HG03039 (cell line): Measurements from ENCODE around the gene DDX55.

Source experiments
- ATAC-seq: cut with Tn5 transposase; IDR thresholded peaks from one replicate; pipeline ENCODE4 v1.9.1; 2021; ENCODE audit warnings: mild to moderate bottlenecking, moderate library complexity; ENCODE audit not compliant: unreplicated experiment

The DDX55 gene

DNA sequence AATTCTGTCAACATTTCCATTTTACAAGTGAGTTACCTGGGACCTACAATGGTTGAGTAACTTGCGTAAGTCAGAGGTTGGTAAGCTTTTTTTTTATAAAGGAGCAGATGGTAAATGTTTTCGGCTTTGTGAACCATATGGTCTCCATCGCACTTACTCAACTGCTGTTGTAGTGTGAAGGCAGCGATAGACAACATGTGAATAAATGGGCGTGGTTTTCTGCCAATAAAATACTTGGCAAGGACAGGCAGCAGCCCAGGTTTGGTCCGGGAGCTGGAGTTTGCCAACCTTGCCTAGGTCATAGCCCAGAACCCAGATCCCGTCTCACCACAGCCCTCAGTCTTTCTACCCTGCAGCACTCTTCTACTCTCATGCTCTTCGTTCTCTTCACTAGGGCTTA, 6.3 kb downstream of the DDX55 start:
- ATAC-seq: no peak

DNA sequence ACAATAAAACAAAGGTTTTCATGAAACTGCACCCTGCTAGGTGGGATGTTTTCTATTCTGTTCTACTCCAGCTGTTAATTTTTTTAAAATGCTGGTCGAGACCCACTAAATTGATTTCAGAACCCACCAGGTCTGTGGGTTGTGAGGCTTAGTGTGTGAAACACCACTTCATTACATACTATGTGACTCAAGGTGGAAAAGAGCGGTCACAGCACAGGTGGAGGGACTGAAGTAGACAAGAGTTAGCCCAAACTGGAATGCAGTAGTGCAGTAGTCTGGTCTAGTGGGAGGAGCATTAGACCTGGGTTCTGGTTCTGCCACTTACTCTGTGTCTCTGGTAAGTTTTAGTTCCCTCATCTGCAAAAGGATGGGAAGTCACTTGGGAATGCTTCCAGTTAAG, 12.2 kb downstream of the DDX55 start:
- no peak for ATAC-seq

DNA sequence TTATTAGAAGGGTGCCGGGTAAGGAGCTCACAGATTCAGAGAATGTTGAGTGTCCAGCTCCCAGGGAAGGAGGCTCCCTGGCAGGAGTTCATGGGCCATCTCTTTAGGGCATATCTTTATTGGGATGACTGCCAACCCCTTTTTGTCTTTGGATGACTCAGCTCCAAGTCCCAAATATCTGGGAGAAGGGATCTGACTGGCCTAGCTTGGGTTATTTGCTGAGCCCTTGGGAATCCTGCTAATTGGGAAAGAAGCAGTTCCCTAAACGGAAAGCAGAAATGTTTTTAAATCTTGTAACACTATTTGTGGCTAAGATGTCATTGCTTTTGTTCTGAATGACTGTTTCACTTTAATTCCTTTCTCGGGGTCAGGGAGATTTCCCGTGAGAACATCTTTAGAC, 12.6 kb downstream of the DDX55 start:
- no peak for ATAC-seq

DNA sequence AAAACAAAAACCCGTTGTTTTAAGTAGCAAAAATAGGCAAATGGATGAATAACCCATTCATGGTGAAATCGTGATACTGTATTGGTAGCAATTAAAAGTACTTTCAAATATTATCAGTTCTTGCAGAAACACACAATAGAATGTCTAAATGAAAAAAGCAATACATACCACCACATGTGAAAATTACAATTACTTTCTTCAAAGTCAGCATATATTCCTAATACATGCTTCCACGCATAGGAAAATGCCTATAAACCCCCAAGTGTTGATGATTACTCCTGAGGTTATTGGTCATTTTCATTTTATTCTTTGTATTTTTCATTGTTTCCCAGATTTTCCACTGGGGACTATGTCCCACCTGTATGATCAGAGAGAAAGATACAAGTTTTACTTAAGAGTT, 15.2 kb downstream of the DDX55 start:
- ATAC-seq: no peak

DNA sequence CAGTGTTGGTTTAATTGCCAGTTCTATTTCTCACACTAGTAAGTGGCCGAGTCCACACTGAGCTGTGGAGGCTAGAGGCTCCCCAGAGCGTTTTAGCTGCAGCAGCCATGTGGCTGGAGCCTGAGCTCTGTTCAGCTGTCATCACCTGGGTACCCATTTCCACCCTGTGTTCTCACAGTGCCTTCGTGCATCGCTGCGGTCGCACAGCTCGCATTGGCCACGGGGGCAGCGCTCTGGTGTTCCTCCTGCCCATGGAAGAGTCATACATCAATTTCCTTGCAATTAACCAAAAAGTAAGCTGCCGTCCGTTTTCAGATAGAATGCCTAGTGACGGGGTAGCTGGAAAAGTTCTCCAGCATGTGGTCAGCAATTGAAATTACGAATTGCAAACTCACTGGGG, 15.7 kb downstream of the DDX55 start:
- no peak for ATAC-seq

DNA sequence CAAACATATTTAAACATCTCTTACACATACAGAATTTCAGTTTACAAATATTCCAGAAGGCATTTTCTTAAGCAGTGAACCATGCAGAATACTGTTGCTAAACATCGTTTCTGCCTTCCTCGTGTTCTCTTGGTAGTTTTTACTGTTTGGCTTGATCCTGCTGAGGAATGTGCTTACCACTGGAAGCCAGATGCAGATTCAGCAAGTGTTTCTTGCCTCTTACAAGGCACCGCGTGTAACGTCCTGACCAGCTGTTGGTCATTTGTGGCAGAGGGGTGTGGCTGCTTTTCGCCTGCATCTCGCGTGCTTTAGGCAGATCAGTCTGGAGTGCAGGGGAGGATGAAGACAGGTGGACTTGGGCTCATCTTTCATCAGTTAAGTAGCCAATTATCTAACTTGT, 19.2 kb downstream of the DDX55 start:
- no peak for ATAC-seq

DNA sequence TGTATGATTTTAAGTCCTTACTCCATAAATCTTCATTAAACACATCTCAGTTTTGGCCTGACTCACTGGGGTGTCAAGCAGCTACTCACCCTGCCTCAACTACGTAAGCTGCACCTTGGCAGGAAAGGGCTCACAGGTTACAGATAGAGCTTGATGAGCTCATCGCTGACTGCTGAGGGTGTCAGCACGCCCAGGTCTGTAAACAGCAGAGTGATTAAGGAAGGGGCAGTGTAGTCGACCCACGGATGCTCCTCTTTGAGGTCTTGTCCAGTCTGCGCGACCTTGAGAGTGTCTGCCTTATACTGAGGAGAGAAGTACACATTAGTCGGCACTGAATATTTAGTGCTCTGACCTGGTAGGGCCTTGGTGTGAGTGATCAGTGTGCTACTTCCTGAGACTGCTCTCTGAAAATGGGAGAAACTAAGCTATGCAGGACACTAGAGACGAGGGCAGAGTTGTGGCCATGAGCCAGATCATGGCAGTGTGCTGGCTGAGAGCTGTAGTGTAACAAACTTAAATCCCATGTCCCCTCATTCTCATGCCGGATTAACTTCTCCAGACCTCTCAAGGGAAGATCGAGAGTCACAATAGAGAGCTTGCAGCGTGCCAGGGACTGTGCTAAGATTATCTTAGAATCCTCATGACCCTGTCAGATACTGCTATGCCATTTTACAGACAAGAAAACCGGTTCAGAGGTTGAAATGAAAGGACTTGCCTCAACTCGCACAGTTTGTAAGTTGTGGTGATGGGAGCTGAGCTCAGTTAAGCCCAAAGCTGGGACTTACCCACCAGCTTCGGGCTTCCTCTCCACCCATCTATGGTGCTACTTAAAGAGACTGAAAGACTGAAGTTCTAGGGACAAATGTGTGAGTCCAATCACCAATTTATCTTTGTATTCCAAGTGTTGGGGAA, 20.0 kb downstream of the DDX55 start:
- ATAC-seq: no peak

DNA sequence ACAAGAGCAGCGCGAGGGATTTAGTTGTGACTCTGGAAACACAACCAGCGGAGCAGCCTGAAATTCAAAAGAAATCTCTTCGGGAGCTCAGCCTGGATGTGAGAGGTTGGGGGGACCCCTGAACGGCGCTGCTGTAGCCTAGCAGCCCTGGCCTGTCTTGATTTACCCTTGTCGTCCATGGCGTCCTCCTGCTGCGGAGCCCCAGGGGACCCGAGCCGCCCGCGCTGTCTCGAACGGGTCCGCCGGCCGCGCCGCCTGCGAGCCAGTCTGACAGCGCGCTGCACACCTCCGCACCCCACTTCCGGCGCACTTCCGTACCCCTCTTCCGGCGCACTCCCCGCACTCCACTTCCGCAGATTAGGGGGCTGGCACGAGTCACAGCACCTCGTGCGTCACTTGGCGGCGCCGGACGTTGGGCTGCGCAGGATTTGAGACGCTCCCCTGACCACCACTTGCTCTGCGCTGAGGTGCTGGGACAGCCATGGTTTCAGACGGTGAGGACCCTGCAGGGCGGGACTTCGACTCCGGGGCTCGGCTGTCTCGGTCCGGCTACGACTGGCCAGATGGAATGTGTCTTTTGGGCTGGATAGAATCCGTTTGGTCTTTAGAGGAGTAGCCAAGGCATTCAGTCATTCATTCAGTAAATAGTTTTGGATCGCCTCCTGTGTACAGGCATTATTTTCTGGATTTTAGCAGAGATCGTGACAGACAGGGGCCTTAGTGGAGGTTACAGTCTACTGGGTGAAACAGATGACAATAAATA, 31.7 kb downstream of the DDX55 start, which contains the start of the genes EIF2B1 and GTF2H3:
Gene EIF2B1, minus strand, starts transcription at position 308 of the 763 bp plus-strand sequence. Its CDS starts 129 bp downstream, at position 179.
Gene GTF2H3, plus strand, starts transcription at position 451 of the 763 bp plus-strand sequence. Its CDS starts 31 bp downstream, at position 482.
- ATAC-seq: peak; percentile 87

DNA sequence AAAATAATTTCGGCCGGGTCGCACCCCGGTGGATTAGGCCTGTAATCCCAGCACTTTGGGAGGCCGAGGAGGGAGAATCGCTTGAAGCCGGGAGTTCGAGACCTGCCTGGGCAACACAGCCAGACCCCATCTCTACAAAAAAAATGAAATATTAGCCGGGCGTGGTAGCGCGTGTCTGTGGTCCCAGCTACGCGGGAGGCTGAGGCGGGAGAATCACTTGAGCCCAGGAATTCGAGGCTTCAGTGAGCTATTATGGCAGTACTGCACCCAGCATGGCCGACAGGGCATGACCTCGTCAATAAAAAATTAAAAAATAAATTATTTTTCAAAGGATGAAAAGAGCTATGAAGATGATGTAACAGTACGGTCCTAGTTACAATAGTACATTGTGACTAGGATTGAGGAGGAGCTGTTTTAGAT, 32.3 kb downstream of the DDX55 start:
- ATAC-seq: no peak

DNA sequence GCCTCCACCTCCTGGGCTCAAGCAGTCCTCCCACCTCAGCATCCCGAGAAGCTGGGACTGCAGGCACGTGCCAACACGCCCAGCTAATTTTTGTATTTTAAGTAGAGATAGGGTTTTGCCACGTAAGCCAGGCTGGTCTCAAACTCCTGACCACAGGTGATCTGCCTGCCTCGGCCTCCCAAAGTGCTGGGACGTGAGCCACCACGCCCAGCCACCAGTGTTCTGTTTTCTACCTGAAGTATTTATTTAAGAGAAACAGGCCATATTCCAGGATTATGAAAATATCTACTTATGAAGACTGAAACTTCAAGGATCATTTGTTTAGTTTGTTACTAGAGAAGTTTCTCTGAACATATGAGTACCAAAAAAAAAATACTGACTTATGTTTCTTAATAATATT, 42.0 kb downstream of the DDX55 start:
- no peak for ATAC-seq

DNA sequence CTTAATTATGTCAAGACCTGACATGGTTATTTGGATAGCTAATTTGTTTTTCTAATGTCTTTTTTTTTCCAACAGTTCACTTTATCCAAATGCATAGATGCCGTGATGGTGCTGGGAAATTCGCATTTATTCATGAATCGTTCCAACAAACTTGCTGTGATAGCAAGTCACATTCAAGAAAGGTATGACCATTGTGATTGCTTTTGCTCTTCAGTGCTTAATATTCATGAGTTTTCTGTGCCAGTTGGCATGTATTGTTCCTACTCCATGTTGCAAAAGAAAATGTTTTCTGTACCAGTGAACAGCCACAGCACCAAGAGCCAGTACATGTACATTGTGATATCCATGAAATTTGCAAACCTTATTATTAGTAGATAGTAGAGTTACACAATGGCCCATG, 43.5 kb downstream of the DDX55 start:
- ATAC-seq: no peak

DNA sequence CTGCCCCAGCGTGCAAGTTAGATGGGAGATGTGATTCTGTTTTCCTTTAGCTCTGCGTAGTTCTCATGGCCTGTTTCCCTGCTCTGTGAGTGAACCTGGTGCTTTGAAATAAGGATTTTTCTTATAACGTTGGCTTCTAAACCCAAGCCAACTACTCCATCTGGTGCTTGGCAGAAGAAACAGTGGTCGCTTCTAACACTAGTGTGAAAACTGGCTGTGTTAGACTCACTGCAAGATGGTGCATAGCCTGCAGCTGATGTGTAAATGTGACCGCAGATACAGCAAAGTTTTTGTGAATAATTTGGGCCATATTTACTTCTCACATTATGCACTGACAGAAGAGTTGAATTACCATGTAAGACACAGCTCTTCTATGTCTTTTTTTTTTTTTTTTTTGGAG, 44.0 kb downstream of the DDX55 start:
- no peak for ATAC-seq

DNA sequence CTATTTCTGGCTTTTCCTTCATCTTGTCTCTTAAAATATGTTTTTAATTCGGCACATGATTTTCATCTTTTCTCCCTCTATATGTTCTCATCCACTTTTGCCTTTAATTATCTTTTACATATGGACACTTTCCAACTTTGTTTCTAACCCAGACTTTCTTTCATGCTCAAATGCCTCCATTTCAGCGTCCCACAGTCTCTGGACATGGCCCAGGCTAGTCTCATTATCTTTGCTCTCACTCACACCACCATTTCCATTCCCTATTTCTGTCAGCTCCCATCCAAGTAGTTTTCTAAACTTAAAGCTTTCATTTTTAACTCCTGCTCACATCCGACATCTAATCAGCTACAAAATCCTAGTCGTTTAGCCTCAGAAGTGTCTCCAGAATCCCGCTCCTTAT, 46.5 kb downstream of the DDX55 start:
- no peak for ATAC-seq

DNA sequence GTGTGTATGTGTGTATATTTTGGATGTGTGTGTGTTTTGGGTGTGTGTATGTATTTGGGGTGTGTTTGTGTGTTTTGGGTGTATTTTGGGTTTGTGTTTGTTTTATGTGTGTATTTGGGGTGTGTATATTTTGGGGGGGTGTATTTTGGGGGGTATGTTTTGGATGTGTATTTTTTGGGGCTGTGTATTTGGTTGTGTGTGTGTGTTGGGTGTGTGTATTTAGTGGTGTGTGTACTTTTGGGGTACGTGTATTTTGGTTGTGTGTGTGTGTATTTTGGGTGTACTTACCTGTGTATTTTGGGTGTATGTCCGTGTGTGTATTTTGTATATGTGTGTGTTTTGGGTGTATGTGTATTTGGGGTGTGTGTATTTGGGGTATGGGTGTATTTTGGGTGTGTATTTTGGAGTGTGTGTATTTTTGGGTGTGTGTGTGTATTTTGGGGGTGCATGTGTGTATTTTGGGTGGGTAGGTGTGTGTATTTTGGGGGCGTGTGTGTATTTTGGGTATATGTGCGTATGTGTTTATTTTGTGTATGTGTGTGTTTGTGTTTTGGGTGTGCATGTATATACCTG, 52.3 kb downstream of the DDX55 start:
- no peak for ATAC-seq

DNA sequence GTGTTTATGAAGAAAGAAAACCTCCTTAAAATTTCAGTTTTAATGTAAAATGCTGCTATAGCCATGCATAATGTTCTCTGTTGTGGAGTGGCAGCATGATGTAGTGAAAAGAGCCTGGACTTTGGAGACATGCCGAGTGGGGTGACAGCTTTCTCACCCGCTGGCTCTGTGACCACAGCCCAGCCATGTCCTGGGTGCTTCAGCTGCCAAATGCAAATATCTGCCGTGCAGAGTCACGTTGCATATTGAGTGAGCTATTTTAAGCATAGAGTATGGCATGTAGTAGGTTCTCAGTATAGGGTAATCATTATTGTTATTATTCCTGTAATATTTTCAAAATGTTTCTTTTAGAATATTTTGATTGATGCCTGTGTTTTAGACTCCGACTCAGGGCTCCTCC, 53.5 kb downstream of the DDX55 start:
- ATAC-seq: peak; percentile 64

DNA sequence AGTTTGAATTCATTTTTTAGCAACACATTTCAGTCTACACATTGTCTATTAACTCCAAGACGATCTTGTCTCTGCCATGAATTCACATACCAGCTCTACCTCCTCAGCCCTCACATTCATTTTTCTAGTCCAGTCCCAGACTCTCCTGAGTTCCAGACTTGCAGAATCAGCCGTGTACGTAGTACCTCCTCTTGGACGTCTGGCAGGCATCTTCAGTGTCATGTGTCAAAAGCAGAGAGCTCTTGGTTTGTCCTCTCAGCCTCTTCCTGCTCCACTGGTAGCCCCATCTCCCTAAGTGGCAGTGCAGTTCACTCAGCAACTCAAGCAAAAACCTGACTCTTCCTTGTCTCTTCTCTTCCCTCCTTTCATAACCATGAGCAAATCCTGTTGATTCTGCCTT, 54.5 kb downstream of the DDX55 start:
- no peak for ATAC-seq

DNA sequence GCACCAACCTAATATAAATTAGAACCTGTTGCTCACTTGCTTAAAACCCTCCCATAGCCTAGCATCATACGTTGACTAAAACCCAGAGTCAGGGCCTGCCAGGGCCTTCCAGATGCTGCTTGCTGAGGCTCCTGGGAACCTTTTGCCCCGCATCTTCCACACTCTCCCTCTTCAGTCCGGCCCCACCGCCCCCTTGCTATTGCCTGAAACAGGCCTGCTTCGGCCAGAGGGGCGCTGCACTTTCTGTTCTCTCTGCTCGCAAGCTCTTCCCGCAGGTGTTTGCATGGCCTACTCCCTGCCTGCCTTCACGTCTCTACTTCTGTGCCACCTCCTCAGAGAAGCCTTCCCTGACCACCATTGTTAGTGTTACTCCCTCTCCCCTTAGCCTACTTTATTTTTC, 55.3 kb downstream of the DDX55 start:
- ATAC-seq: no peak

DNA sequence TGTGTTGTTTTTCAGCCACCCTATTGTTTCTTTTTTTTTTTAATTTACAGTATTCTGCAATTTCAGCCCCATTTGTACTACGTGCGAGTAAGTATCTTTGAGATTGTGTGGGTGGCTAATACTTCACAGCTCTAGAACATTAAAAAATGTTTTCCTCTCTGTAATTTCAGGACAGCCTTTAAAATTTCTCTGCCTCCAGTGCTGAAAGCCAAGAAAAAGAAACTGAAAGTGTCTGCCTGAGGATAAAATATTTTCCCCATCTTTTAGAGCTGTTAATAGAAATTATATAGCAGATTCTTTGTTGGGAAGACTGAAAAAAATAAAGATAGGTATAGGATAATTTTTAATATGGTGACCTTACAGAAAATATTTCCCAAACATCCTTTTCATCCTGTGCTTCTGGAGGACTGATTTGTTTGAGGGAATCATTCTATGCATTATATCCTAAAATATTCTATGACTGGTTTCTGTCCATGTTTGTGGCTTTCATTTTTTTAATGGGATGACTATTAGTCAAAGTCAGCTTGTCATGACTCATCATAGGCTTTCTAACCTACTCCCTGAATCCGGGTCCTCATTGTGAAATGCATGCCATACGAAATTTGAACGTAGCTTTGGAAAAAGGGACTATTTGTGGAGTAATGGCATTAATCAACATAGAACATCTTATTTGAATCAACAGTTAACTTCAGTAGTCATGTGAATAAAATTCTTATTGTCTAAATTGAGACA, 58.3 kb downstream of the DDX55 start:
- no peak for ATAC-seq

DNA sequence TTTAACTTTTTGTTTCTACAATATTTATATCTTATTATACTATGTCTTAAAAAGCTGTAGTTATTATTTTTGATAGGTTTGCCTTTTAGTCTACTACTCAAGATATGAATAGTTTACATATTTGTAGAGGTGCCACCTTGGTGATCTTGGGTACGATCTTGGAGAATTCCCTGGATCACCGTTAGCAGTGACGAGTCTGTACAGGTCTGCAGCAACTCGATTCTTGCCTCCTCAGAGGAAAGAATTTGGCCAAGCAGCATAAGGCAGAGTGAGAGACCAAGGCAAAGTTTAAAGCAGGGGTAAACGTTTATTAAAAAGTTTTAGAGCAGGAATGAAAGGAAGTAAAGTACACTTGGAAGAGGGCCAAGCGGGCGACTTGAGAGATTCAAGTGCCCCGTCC, 65.9 kb downstream of the DDX55 start:
- no peak for ATAC-seq
